Hematopoietic multipotent progenitor cell treated with erythropoietin and hydrocortisone succinate and interleukin-3 and kit ligand, for 4 days (in vitro differentiated cells): ENCODE measurements around the gene CHST15.

ENCODE experiments used
- DNase-seq: peaks from one replicate; pipeline ENCODE4 v3.0.0-alpha.2; 2015

The CHST15 gene

GRCh38 chr10:124078714-124079113 is 14.7 kb downstream of the CHST15 start:
- no peak for DNase-seq

- DNase-seq: no peak
Observed at GRCh38 chr10:124078028-124078427, 15.4 kb downstream of the CHST15 start.

GRCh38 chr10:124077208-124077993 is 16.0 kb downstream of the CHST15 start:
- DNase-seq: no peak

- no peak for DNase-seq
Observed at GRCh38 chr10:124076148-124076733, 17.2 kb downstream of the CHST15 start.

- no peak for DNase-seq
Observed at GRCh38 chr10:124075231-124075955, 18.0 kb downstream of the CHST15 start.

- DNase-seq: peak; percentile 38
Observed at GRCh38 chr10:124074501-124075109, 18.8 kb downstream of the CHST15 start.

- no peak for DNase-seq
Observed at GRCh38 chr10:124073978-124074377, 19.4 kb downstream of the CHST15 start.

- DNase-seq: no peak
Observed at GRCh38 chr10:124072541-124072940, 20.9 kb downstream of the CHST15 start.

GRCh38 chr10:124072106-124072505 is 21.3 kb downstream of the CHST15 start:
- no peak for DNase-seq

- DNase-seq: no peak
Observed at GRCh38 chr10:124071141-124071540, 22.3 kb downstream of the CHST15 start.

- DNase-seq: no peak
Observed at GRCh38 chr10:124070666-124071065, 22.7 kb downstream of the CHST15 start.

GRCh38 chr10:124069341-124070264 is 23.8 kb downstream of the CHST15 start:
- DNase-seq: no peak

GRCh38 chr10:124068929-124069328 is 24.5 kb downstream of the CHST15 start:
- DNase-seq: no peak

GRCh38 chr10:124067825-124068400 is 25.5 kb downstream of the CHST15 start:
- DNase-seq: no peak

GRCh38 chr10:124066781-124067714 is 26.4 kb downstream of the CHST15 start:
- peak; percentile 62 for DNase-seq

GRCh38 chr10:124066126-124066700 is 27.2 kb downstream of the CHST15 start:
- no peak for DNase-seq

- DNase-seq: no peak
Observed at GRCh38 chr10:124065382-124066125, 27.8 kb downstream of the CHST15 start.

- DNase-seq: peak; percentile 88
Observed at GRCh38 chr10:124064676-124065075, 28.7 kb downstream of the CHST15 start.

GRCh38 chr10:124063750-124064603 is 29.4 kb downstream of the CHST15 start:
- no peak for DNase-seq
